ENCODE measurements around the gene ATMIN.
A peak's percentile ranks its signal among the peaks of the same experiment; 100 is the strongest.

ATMIN gene

GRCh38 chr16:81005610-81006161 lies 30.0 kb upstream of the ATMIN start:
- no peak for DNase-seq (ENCODE audit: low read depth)

DNA sequence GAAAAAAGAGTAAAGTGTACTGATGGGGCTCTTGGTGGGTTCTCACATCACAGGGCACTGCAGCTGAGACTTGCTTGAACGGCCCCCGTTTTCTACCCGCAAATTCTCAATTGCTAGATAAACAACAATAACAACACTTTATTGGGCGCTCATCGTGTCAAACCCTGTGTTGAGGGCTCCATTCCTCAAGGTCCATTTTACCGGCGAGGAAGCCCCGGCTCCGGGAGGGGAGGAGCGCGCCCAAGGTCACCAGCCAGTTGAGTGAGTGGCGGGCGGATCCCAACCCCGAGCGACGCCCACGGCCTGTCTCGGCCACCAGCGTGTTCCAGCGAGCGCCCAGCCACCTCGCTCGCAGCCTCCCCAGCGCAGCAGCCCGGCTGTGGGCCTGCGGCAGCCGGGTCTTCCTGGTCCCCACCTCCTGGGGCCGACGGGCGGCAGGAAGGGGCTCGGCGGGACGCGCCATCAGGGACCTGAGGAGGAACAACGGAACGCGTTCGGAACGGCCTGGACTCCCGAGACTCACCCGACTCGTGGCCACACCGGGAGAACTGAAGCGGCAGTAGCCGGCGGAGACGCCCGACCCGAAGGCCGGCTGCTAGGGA lies 29.3 kb upstream of the ATMIN start:
- DNase-seq (ENCODE audit: low read depth), result no peak

DNA sequence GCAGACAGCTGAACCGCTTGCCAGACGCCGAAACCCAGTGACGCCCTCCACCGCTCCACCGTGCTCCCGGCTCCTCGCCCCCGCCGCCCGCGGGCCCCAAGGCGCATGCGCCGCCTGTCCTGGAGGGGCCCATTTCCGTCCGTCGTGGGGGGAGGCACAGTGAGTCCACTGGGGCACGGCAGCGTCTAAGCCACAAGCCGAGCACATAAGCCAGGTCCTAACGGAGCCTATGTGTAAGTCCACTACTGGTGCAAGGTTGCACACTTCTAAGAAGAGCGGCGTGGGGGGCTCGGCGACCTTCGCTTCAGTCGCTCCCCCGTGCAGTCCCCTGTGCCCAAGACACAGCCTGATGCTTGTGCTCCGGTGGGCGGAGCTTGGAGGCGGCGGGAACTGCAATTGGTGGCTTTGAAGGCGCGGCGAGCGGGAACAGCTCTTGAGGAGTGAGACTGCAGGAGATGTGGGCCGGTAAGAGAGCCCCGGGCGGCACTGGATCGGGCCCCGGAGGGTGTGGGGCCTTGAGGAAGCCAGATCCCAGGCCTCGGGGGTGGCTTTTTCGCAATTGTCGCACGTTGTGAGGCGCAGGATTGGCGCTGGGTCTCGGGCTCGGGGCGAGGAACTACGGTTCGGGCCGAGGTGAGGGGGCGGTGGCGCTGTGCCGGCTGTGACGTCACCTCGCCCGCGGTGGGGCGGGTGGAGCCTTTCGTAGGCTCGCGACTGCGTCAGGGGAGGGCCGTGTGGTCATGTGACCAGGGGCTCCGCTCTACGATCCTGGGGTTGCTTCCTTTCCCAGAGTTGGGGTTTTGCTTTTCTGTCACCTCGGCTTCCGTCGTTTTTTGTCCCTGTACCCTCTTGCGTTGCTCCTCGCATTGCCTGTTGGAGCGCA lies 28.6 kb upstream of the ATMIN start, which contains the start of the genes CENPN and CMC2:
Gene CENPN (plus strand): TSS at position 402 of the 883 bp plus-strand sequence. CDS start 4,726 bp downstream, outside the sequence.
Gene CMC2 (minus strand): TSS at position 73 of the 883 bp plus-strand sequence. CDS start 9,491 bp downstream, outside the sequence.
- peak; percentile 78 for DNase-seq (ENCODE audit: low read depth)

DNA sequence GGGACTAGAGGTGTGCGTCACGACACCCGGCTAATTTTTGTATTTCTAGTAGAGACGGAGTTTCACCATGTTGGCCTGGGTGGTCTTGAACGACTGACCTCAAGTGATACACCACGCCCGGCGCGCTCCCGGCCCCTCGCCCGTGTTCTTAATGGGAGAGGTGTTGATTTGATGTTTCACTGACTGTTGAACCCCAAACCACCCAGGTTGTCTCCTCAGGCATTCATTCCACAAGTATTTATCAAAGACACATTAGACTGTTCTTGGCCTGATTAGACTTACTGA lies 27.2 kb upstream of the ATMIN start:
- no peak for DNase-seq (ENCODE audit: low read depth)

- no peak for DNase-seq (ENCODE audit: low read depth)
Measured at GRCh38 chr16:81012974-81013373, 22.7 kb upstream of the ATMIN start.

DNA sequence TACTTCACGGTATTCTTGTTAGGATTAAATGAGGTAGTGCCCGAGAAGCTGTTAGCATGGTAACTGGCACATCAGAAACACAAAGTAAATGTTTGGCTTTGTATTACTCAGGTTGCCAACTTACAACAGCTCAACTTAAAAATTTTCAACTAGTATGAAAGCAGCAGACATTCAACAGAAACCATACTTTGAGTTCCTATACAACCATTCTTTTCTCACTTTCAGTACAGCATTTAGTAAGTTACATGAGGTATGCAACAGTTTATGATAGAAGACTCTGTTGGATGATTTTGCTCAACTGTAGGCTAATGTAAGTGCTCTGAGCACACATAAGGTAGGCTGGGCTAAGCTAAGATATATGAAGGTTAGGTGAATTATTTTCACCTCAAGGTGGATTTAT lies 21.0 kb upstream of the ATMIN start:
- DNase-seq (ENCODE audit: low read depth), result no peak

- no peak for DNase-seq (ENCODE audit: low read depth)
Measured at GRCh38 chr16:81018496-81018895, 17.1 kb upstream of the ATMIN start.

GRCh38 chr16:81026429-81026828 lies 9.2 kb upstream of the ATMIN start:
- DNase-seq (ENCODE audit: low read depth), result no peak

DNA sequence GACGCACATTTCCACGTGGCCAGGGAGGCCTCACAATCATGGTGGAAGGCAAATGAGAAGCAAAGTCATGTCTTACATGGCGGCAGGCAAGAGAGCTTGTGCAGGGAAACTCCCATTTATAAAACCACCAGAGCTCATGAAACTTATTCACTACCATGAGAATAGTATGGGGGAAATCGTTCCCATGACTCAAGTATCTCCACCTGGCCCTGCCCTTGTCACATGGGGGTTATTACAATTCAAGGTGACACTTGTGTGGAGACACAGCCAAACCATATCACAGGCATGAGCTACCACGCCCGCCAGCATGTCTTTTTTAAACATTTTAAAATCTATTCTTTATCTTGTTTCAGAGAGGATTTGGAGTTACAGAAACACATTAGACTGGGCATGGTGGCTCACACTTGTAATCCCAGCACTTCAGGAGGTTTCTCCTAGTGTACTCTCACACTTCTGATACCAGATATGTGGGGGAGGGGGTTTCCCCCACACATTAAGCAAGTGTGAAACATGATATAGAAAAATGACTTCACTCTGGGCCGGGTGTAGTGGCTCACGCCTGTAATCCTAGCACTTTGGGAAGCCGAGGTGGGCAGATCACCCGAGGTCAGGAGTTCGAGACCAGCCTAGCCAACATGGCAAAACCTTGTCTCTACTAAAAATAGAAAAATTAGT lies 5.6 kb upstream of the ATMIN start:
- no peak for DNase-seq (ENCODE audit: low read depth)

DNA sequence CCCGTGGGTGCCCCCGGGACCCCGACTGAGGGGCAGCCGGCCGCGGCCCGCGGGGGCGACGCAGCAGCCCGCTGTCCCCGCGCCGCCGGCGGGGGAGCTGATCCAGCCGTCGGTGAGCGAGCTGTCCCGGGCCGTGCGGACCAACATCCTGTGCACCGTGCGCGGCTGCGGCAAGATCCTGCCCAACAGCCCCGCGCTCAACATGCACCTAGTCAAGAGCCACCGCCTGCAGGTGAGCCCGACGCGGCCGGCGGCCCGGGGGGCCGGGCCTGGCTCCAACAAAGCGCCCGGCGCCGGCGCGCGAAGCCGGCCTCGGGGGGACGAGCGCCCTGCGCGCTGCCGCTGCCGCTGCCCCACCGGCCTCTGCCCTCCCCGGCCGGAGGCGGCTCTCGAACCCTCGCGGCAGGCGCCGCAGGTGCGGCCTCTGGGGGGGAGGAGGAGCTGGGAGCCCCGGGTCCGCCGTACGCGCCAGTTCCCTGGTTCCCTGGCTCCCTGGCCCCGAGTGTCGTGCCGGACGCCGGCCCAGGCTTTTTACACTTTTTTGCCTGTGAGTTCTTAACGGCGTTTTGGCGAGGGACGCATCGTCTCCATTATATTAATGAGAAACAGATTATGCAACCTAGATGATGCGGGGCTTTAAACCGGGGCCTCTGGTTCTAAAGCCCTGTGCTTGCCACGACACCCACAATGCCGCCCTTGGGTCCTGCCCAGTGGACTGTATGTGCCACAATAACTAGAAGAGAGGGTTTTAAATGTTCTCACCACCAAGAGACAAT lies 521 bp downstream of the ATMIN start:
- DNase-seq (ENCODE audit: low read depth), result no peak

DNA sequence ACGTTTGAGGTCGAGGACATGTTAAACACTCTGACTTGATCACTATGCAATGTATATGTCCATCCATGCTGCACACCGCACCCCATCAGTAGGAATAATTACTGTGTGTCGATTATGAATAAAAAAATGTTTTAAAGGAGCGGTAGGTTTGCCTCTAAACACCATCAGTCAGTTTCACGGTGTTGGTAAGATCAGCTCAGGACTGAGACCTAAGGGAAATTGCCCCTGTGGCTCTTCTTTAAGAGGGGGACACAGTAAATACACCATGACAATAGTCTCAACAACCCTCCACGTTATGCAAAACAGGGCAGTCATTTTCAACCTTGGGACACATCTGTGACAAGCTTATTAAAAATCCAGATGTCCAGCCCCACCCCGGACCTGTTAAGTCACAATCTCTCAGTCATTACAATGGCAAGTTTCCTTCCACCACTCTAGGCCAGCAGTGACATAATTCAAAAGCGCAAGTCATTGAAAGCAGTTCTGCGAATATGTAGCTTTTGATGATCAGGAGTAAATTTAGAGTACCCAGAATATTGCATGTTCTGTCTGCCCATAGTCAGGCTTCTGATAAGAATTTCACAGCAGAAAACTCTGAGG lies 1.2 kb downstream of the ATMIN start:
- DNase-seq (ENCODE audit: low read depth), result no peak

DNA sequence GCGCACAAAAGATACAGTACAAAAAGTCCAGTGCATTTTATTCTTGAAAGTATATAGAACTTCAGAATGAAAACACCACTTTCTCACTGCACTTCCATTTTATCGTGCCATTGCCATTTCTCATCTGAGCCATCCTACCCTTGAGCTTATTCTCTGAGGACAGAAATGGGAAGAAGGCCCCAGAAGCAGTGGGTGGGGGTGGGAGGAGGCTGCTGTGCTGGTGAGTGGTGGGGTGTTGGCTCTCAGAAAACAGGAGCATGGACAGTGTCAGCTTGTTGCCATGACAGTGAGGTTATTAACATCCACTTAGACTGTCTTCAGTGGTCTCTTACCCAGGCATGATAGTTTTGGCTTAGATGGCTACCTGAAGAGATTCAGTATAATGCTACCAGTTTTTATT lies 4.5 kb downstream of the ATMIN start:
- DNase-seq (ENCODE audit: low read depth), result no peak

GRCh38 chr16:81040842-81041241 lies 5.2 kb downstream of the ATMIN start:
- no peak for DNase-seq (ENCODE audit: low read depth)

GRCh38 chr16:81041696-81042095 lies 6.1 kb downstream of the ATMIN start:
- DNase-seq (ENCODE audit: low read depth), result no peak

- no peak for DNase-seq (ENCODE audit: low read depth)
Measured at GRCh38 chr16:81042821-81043220, 7.2 kb downstream of the ATMIN start.

- DNase-seq (ENCODE audit: low read depth), result no peak
Measured at GRCh38 chr16:81053761-81054160, 18.1 kb downstream of the ATMIN start.

DNA sequence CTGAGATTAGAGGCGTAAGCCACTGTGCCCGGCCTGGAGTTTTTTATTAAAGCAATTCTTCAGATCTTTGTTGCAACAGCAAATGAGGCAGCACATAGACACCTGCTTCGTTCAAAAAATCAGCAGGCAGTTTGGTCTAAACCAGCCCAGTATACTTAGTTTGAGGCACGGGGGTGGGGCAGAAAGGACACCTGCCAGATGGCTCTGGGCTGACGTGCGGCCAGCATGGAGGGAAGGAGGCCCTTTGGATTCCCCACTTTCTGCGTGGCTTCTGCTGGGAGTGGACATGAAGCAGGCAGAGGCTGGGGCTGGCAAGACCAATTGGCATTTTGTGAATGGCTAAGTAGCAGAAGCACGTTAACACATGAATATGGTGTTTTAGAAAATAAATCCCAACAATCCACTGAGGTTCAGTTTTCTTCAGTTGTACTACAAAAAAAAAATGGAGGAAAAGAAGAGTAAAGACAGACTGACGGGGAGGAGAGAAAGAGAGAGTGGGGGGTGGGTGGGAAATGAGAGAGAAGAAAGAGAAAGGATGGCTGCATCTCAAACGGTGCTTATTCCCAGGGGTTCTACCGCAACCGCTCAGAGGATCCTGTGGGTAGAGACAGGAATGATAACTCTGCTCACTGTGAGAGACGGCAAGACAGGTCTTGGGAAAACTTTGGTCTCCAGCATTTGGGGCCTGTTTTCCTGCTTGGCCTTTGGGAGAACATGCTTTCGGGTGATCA lies 25.1 kb downstream of the ATMIN start:
- DNase-seq (ENCODE audit: low read depth), result no peak

DNA sequence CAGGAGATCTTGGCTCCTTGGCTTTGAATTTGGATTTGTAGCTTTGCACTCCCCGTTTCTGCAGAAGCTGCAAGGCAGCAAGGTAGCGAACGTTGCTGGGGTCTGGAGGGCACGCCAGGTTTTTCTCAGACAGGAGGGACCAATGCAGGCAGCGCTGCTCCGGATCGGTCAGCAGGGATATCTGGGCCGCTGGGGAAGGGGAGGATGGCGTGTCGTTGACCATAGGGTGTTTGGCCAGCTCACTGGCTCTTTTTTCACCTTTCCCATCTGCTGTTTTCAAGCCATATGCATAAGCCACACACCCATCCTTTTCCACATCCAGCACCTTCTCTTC lies 25.6 kb downstream of the ATMIN start:
- no peak for DNase-seq (ENCODE audit: low read depth)

GRCh38 chr16:81061871-81062608 lies 26.4 kb downstream of the ATMIN start:
- DNase-seq (ENCODE audit: low read depth), result no peak

- DNase-seq (ENCODE audit: low read depth), result no peak
Measured at GRCh38 chr16:81066681-81067080, 31.0 kb downstream of the ATMIN start.
